HepG2 (cell line): ENCODE data around the gene TRPT1. TPM values are rescaled to one million over a fixed set of nuclear protein-coding genes. Genes with fewer than 3 reads are reported as not detected.

Source experiments
- CTCF ChIP-seq: sonication (generic); formaldehyde crosslinking; IDR thresholded peaks from 2 replicates; pipeline ENCODE4 v1.5.0; 2020; ENCODE audit warnings: mild to moderate bottlenecking, missing genetic modification reagents, moderate library complexity
- EEA1 ChIP-seq: sonication (generic); formaldehyde crosslinking; IDR thresholded peaks from 2 replicates; pipeline ENCODE4 v1.5.1; 2020; ENCODE audit warnings: mild to moderate bottlenecking, missing genetic modification reagents, borderline replicate concordance
- ELF3 ChIP-seq: IDR thresholded peaks from 2 replicates; pipeline ENCODE4 v1.6.1; 2016; ENCODE audit warnings: missing genetic modification reagents, missing compliant biosample characterization
- FOXA3 ChIP-seq: IDR thresholded peaks from 2 replicates; pipeline ENCODE4 v1.6.1; 2016; ENCODE audit warnings: missing genetic modification reagents, missing compliant biosample characterization
- GZF1 ChIP-seq: sonication (generic); formaldehyde crosslinking; IDR thresholded peaks from 2 replicates; pipeline ENCODE4 v1.5.1; 2020; ENCODE audit warnings: mild to moderate bottlenecking, missing genetic modification reagents
- HNRNPL ChIP-seq: fragments of 200-400 bp; formaldehyde crosslinking; IDR thresholded peaks from 2 replicates; pipeline ENCODE4 v1.6.1; 2017; ENCODE audit warnings: mild to moderate bottlenecking, low read depth, low read length
- HNRNPLL ChIP-seq: fragments of 200-400 bp; formaldehyde crosslinking; IDR thresholded peaks from 2 replicates; pipeline ENCODE4 v1.6.1; 2017; ENCODE audit warnings: mild to moderate bottlenecking, low read depth, low read length; ENCODE audit not compliant: poor library complexity, severe bottlenecking
- PRDM10 ChIP-seq: sonication (generic); formaldehyde crosslinking; IDR thresholded peaks from 2 replicates; pipeline ENCODE4 v1.4.0; 2020; ENCODE audit warnings: low read depth, missing genetic modification reagents
- SKI ChIP-seq: fragments of 450-650 bp; IDR thresholded peaks from one replicate; pipeline ENCODE4 v1.6.1; 2018; ENCODE audit warnings: mild to moderate bottlenecking; ENCODE audit not compliant: partially characterized antibody
- TOPORS ChIP-seq: sonication (generic); formaldehyde crosslinking; IDR thresholded peaks from 2 replicates; pipeline ENCODE4 v1.8.0; 2023; ENCODE audit warnings: mild to moderate bottlenecking, missing genetic modification reagents
- ZBED4 ChIP-seq: sonication (generic); formaldehyde crosslinking; IDR thresholded peaks from 2 replicates; pipeline ENCODE4 v1.4.0; 2020; ENCODE audit warnings: missing genetic modification reagents, borderline replicate concordance
- ZNF367 ChIP-seq: sonication (generic); formaldehyde crosslinking; IDR thresholded peaks from 2 replicates; pipeline ENCODE4 v1.4.0; 2020; ENCODE audit warnings: missing genetic modification reagents, borderline replicate concordance
- ZNF639 ChIP-seq: conservative IDR thresholded peaks from 2 replicates; pipeline ENCODE4 v1.6.1; 2018; ENCODE audit warnings: missing genetic modification reagents
- ZNF772 ChIP-seq: sonication (generic); formaldehyde crosslinking; IDR thresholded peaks from 2 replicates; pipeline ENCODE4 v1.5.0; 2020; ENCODE audit warnings: mild to moderate bottlenecking, missing genetic modification reagents
- polyA plus RNA-seq, 8 experiments: library from polyadenylated mRNA; depleted of rRNA in 3 of 8; stranded (reverse) in 7 of 8; unstranded in 1 of 8; fragments of >200 nt; fragmentation: Illumina TruSeq in 4 of 8; extraction: Trizol in 4 of 8; gene quantifications; 2 replicates each; pipeline versions ENCODE4 v1.2.1 to v1.2.3, GENCODE V29; 2011 to 2016; ENCODE audit warnings: low read depth in 4 of 8, missing spikeins in 1 of 8, mixed read lengths in 1 of 8; ENCODE audit not compliant: insufficient read depth in 1 of 8
- total RNA-seq, 5 experiments: library from RNA; depleted of rRNA; stranded (reverse); fragments of >200 nt; fragmentation: Illumina TruSeq; extraction: Trizol; gene quantifications; 2 replicates each; pipeline ENCODE4 v1.2.3, GENCODE V29; 2016; ENCODE audit warnings: low read depth in 1 of 5

TRPT1 gene
- total and polyA plus RNA-seq, 2 of the 13 experiments (the other 11 are each of a cell fraction or from before 2014, with no cell fraction given), result 24.8 to 40.7 TPM

- TF ChIP-seq HNRNPLL (peak; percentile 86), TOPORS (CRISPR knock-in tag) (0 out of 2 replicates have a peak, but pooled peaks have one; percentile 41), CTCF (CRISPR knock-in tag) (peak; percentile 29; the same call in 1 of the 2 replicates), ZBED4 (peak; percentile 45; the same call in 1 of the 2 replicates), EEA1 (CRISPR knock-in tag) (0 out of 2 replicates have a peak, but pooled peaks have one; percentile 63), SKI (peak; percentile 12), ZNF367 (CRISPR knock-in tag) (0 out of 2 replicates have a peak, but pooled peaks have one; percentile 21), HNRNPL (no peak), ZNF639 (CRISPR knock-in tag) (peak; percentile 92), FOXA3 (peak; percentile 61; the same call in 1 of the 2 replicates), ELF3 (CRISPR knock-in tag) (peak; percentile 52; the same call in 1 of the 2 replicates), GZF1 (CRISPR knock-in tag) (0 out of 2 replicates have a peak, but pooled peaks have one; percentile 65), ZNF772 (CRISPR knock-in tag) (no peak; the same call in 1 of the 2 replicates), PRDM10 (CRISPR knock-in tag) (0 out of 2 replicates have a peak, but pooled peaks have one; percentile 46)
Observed at GRCh38 chr11:64269540-64270220, 43.7 kb upstream of the TRPT1 start (continued).
